ENCODE data around the gene FBXW7.

FBXW7 gene

GRCh38 chr4:152427981-152428380 lies 107.9 kb downstream of the FBXW7 start:
- DNase-seq (ENCODE audit: low spot score), result no peak

DNA sequence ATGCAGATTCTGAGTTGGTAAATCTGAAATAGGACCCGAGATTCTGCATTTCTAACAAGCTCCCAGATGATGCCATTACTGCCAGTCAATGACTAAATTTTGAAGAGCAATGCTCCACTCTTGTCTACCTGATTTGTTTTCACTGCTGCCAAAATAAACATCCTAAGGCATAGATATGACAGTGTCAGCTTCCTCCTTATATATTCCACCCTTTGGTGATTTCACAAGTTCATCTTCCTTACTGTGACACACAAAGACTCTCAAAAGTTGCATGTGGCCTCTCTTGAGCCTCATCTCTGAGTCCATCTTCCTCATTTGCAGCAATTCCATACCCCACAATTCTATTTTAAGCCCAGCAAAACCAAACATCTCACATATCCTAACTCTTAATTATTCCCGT lies 110.9 kb downstream of the FBXW7 start:
- no peak for DNase-seq (ENCODE audit: low spot score)

DNA sequence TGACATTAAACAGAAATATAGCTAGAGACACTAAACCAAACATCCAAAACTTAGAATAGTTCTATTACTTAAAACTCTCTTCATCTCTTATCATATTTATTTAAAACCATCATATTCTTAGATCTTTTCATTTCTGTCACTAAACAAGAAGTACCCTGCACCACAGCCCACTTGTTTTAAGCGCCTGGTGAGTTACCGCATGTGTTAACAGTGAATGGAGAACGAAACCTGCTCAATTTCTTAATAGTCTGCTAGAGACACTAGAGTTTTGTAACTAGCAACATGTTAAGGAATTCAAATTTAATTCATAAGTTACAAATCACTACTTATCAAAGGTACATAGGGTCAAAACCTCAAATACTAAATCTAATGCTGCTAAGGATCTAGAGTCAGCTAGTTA lies 111.5 kb downstream of the FBXW7 start:
- DNase-seq (ENCODE audit: low spot score), result no peak

DNA sequence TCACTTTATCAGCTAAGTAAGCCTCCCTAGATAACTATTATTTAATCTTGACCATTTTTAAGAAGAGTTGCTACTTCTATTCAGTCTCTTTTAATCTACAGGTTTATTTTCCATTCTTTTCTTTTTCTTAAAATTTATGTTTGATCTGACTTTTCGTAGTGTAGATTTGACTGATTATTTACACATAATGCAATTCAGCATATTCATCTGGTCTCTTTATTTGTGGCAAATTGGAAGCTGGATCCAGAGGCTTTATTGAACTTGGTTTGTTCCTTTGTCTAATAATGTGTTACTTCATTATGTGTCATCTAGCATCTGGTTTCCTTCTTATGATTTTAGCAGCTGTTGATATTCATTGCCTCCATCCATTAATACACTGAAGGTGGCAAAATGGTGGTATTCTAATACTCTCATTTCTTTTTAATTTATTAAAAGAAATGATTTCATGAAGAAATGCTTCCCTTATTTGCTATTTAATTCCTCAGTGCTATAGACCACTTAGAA lies 113.0 kb downstream of the FBXW7 start:
- DNase-seq (ENCODE audit: low spot score), result no peak

GRCh38 chr4:152421576-152421975 lies 114.3 kb downstream of the FBXW7 start:
- DNase-seq (ENCODE audit: low spot score), result no peak

DNA sequence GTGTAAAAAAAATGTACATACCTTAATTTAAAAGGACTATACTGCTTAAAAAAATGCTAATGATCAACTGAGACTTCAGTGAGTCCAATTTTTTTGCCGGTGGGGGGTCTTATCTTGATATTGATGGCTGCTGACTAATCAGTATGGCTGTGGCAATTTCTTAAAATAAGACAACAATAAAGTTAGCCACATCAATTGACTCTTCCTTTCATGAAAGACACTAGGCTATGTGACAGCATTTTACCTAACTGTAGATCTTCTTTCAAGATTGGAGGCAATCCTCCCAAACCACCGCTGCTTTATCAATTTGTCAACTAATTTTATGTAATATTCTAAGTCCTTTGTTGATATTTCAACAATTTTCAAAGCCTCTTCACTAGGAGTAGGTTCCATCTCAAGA lies 116.1 kb downstream of the FBXW7 start:
- DNase-seq (ENCODE audit: low spot score), result no peak

- DNase-seq (ENCODE audit: low spot score), result no peak
These were observed 118.2 kb downstream of the FBXW7 start for GRCh38 chr4:152417673-152418072.

DNA sequence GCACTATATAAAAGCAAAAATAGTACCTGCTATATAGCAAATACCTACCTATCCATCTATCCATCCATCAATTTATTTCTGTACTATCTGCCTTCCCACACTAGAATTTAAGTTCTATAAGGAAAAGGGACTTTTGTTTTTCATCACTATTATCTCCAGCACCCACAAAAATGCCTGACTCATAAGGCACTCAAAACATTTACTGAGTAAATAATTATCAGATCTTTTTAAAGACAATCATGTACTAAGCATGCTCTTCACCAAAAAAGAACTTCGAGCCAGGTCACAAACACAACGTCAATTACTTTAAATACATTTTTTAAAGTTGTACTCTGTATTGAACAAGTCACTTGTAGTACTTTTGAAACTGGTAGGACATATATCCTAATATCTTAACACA lies 119.9 kb downstream of the FBXW7 start:
- no peak for DNase-seq (ENCODE audit: low spot score)

- DNase-seq (ENCODE audit: low spot score), result peak; percentile 33
These were observed 127.2 kb downstream of the FBXW7 start for GRCh38 chr4:152408514-152409327.

DNA sequence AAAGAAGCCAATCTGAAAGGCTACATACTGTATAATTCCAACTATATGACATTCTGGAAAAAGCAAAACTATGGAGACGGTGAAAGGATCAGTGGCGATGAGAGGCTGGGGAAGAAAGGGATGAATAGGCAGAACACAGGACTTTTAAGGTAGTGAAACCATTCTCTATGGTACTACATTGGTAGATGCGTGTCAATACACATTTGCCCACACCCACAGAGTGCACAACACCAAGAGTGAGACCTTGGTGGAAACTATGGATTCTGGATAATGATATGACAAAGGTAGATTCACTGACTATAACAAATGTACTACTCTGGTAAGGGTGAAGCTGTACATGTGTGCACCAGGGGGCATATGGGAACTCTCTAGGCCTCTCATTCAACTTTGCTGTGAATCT lies 134.5 kb downstream of the FBXW7 start:
- no peak for DNase-seq (ENCODE audit: low spot score)

DNA sequence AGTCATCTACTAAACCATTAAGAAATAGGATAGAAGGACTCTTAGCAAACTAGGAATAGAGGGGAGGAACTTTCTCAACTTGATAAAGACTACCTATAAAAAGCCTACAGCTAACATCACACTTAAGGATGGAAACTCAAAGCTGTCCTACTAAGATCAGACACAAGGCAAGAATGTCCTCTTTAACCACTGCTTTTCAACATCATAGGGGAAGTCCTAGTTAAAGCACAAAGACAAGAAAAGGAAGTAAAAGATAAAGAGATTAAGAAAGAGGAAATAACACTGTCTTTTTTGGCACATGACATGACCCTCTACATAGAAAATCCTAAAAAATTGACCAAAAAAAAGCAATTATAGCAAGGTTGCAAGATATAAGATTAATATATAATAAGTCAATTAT lies 136.6 kb downstream of the FBXW7 start:
- DNase-seq (ENCODE audit: low spot score), result no peak

- DNase-seq (ENCODE audit: low spot score), result no peak
These were observed 137.8 kb downstream of the FBXW7 start for GRCh38 chr4:152398060-152398459.

GRCh38 chr4:152394791-152395190 lies 141.1 kb downstream of the FBXW7 start:
- DNase-seq (ENCODE audit: low spot score), result no peak

GRCh38 chr4:152392079-152392478 lies 143.8 kb downstream of the FBXW7 start:
- DNase-seq (ENCODE audit: low spot score), result no peak

GRCh38 chr4:152390216-152390615 lies 145.7 kb downstream of the FBXW7 start:
- no peak for DNase-seq (ENCODE audit: low spot score)

DNA sequence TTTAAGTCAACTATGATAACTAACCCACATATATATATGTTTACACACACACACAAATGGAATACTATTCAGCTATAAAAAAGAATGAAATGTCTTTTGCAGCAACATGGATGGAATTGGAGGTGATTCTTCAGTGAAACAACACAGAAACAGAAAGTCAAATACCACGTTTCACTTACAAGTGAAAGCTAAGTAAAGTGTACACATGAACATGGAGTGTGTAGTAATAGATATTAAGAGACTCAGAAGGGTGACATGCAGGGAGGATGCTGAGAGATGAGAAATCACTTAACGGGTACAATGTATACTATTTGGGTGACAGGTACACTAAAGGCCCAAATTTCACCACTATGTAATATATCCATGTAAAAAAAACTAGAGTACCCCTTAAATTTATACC lies 146.5 kb downstream of the FBXW7 start:
- no peak for DNase-seq (ENCODE audit: low spot score)

GRCh38 chr4:152385551-152385950 lies 150.3 kb downstream of the FBXW7 start:
- no peak for DNase-seq (ENCODE audit: low spot score)

DNA sequence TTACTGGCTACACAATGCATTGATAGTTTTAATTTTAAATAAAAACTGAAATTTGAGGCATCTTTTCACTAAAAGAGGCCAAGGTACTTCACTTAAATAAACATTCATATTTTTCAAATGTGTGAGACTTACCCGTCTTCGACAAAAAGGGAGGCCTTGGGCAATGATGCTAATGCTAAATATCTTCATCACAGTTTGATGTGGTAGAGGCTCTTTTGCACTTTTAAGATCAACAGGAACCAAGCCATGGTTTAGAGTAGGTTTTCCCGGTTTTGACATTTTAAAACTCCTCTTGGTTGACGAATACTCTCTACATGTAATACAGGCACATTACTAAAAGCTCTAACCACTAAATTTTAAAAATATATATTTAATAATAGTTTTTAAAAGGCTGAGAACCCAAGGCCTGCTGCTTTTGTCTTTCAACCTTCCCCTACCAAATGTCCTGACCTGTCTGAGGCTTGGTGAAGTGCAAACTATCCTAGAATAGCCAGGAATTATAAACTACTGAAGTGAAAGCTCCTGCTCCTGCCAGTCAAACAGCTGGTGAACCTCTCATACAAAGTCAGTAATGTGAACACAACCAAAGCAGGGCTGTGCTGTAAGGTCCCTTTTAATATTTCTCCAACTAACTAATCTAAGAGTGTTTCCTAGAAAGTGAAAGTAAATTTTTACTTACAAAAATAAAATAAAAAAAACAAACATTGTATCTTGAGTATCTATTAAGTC lies 153.7 kb downstream of the FBXW7 start:
- peak; percentile 4 for DNase-seq (ENCODE audit: low spot score)

DNA sequence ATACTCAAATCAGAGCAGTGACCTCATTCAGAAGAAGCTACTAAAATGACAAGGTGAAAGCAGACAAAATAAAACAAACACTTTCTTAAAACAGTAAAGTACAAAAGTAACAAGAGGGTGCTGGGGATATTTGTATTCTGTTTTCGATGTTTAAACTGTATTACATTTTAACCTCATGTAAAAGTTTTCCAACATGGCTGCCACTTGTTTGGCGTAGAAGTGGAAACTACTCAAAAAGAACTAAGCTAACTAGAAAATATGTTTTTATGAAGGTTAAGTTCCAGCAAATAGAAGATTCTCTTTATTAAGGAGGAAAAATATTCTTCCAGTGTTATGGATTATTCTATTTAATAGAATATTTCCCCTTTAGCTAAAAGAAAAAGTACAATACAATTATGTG lies 155.0 kb downstream of the FBXW7 start:
- DNase-seq (ENCODE audit: low spot score), result no peak

DNA sequence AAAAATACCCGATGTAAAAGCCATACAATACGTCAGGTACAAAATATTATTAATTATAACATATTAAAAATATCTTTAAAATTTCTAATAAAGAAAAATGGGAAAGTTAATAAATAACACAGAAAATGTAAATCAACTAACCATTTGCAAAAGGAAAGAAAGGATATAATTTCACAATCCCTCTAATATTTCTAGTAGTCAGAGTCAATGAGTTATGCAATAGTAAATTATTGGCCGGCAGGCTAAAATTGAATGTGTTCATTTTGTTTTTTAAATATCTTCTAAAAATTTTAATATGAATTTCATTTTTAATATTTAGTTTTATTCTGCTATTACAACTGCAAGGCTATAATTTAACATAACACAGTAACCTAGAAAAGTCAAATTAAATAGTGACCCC lies 155.7 kb downstream of the FBXW7 start:
- DNase-seq (ENCODE audit: low spot score), result no peak

DNA sequence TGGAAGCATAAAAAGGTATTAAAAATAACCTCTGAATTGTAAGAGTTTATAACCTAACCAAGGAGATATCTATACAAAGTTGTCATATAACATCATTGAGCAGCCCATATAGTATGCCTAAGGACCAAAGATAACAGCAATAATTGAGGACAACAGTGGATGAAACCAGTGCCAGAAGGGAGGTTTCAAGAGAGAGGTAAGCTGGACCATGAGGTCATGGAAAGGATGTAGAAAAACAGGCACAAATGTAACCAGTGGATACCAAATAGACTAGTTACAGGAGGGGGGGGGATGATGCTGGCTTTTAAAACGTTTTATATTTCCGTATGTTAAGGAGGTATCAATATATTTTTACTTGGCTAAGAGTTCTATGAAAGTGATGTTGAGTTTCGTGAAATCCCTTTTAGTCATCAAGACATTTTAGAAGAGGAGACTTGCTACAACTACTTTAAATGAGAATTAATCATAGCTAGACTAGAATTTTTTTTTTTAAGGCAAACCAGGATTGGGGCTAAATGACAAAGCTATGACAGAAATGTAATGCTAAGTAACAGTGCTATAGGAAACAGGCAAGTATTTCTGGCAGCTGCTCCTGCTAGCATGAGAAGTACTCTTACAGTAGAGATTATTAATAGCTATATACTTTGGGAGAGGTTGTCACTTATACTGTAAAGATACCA lies 161.1 kb downstream of the FBXW7 start:
- DNase-seq (ENCODE audit: low spot score), result no peak

DNA sequence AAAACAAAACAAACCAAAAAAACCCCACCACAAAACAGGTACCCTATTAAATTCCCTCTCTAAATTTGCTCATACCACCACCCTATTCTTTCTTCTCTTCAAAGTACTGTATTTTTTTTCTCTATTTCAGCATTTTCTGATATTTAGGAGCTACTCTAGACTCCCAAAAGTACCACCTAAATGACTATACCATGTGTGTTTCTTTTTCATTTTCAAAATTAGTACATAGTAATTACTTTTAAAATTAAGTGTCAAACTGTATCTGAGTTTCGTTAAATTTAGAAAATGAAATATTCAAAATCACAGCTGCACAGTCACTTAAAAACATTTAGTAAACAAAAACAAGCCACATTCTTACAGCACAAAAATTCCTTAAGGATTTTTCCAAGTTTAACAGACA lies 161.7 kb downstream of the FBXW7 start:
- no peak for DNase-seq (ENCODE audit: low spot score)

- no peak for DNase-seq (ENCODE audit: low spot score)
These were observed 163.4 kb downstream of the FBXW7 start for GRCh38 chr4:152372444-152372843.
